WI38 (cell line): ENCODE measurements around the gene RNASE11.

Source experiments
- H3K4me3 ChIP-seq: 2 replicates; pipeline ENCODE4 v1.5.1; 2011; ENCODE audit warnings: low read depth, mild to moderate bottlenecking, control low read depth, low read length
- TF ChIP-seq, protein P1 (sequence below): IDR thresholded peaks from 2 replicates; pipeline ENCODE4 v1.5.1; 2012; ENCODE audit warnings: low read depth, mild to moderate bottlenecking, control low read depth, low read length

The RNASE11 gene

DNA sequence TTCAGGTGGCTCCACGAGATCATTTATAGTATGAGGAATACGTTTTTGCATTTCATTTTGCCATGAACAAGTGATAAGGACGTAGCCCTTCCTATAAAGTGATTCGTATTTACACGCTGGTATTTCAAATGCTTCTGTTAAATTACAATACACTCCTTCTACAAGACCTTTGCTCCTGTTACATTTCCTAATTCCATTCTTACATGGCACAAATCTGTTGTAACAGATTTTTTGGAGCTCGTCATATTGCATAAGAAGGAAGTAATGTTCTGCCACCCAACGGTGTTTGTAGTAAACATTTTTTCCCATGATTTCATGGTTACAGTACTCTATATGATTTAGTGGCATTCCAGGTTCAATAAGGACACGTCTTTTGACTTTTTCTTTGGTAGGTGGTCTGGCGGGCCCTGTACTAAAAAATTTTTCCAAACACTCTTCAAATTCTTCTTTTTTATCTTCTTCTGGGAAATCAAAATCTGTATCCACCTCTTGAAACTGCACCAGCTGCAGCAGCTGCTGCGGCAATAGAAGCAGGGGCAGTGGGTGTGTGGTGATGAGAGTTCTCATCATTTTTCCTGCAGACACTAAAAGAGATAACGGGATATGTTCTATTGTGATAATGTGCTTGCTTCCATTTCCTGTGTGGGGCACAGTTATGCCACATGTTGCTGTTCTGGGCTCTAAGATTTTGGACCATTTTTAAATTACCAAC, 31.1 kb downstream of the RNASE11 start:
- TF ChIP-seq, protein P1, sequence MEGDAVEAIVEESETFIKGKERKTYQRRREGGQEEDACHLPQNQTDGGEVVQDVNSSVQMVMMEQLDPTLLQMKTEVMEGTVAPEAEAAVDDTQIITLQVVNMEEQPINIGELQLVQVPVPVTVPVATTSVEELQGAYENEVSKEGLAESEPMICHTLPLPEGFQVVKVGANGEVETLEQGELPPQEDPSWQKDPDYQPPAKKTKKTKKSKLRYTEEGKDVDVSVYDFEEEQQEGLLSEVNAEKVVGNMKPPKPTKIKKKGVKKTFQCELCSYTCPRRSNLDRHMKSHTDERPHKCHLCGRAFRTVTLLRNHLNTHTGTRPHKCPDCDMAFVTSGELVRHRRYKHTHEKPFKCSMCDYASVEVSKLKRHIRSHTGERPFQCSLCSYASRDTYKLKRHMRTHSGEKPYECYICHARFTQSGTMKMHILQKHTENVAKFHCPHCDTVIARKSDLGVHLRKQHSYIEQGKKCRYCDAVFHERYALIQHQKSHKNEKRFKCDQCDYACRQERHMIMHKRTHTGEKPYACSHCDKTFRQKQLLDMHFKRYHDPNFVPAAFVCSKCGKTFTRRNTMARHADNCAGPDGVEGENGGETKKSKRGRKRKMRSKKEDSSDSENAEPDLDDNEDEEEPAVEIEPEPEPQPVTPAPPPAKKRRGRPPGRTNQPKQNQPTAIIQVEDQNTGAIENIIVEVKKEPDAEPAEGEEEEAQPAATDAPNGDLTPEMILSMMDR: no peak
- no peak overlapping the region for H3K4me3 ChIP-seq

DNA sequence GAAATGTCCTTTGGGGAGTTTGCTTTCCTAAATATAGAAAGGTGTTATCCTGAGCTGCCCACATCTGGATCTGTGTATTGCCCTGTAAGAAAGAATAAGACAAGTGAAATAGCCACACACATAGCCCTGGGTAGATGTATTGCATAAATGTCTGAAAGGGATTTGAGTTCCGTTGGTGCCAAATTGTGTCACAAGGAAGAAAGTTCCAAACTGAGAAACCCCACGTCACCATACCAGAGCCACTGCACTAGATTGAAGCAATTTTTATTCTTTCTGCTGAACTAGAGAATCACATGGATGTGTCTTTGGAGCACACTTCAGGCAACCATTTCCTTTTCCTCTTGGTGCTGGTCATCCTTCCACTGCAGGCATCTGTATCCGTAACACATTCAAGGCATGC, 32.0 kb downstream of the RNASE11 start:
- H3K4me3 ChIP-seq: no peak overlapping the region
- TF ChIP-seq, protein P1: no peak

DNA sequence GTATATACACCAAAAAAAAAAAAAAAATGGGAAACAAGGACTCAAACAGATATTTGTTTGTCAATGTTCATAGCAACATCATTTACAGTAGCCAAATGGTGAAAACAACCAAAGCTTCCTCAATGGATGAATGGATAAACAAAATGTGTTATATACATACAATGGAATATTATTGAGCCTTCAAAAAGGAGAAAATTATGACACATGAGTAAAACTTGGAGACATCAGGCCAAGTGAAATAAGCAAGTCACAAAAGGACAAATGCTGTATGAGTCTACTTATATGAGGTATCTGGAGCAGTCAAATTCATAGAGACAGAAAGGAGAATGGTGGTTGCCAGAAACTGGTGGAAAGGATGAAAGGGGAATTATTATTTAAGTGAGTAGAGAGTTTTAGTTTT, 34.8 kb downstream of the RNASE11 start:
- no peak overlapping the region for H3K4me3 ChIP-seq
- TF ChIP-seq, protein P1: no peak

DNA sequence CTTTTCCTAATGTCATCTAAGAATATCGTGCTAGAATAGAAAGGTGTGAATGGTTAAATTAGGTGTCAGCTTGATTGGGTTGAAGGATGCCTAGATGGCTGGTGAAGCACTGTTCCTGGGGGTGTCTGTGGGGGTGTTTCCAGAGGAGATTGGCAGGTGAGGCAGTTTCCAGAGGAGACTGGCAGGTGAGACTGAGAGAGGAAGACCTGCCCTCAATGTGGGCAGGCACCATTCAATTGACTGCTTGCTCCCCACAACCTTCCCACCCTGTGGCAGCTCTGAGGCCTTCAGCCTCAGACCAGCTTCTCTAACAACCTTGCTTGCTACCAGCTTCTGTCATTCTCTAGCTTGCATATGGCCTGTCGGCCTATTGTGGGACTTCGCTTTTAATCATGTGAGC, 36.2 kb downstream of the RNASE11 start:
- H3K4me3 ChIP-seq: no peak overlapping the region
- TF ChIP-seq, protein P1: no peak

DNA sequence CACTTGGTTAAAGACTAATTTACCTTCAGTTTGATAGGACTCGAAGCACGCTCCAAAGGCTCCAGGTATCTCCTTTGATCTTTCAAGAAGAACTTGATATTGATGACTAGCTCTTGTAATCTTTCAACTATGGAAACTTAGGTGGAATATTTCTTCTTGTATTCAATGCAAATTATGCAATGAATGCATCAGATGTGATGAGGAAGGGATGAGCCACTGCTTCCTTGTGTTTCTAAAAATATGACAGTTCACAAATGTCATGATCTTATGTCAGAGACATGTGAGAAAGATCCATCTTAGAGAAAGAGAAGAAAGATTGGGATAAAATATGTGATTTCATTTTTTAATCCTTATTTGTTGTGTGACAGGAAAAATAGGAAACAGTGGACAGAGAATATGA, 36.9 kb downstream of the RNASE11 start:
- TF ChIP-seq, protein P1: no peak
- H3K4me3 ChIP-seq: no peak overlapping the region

DNA sequence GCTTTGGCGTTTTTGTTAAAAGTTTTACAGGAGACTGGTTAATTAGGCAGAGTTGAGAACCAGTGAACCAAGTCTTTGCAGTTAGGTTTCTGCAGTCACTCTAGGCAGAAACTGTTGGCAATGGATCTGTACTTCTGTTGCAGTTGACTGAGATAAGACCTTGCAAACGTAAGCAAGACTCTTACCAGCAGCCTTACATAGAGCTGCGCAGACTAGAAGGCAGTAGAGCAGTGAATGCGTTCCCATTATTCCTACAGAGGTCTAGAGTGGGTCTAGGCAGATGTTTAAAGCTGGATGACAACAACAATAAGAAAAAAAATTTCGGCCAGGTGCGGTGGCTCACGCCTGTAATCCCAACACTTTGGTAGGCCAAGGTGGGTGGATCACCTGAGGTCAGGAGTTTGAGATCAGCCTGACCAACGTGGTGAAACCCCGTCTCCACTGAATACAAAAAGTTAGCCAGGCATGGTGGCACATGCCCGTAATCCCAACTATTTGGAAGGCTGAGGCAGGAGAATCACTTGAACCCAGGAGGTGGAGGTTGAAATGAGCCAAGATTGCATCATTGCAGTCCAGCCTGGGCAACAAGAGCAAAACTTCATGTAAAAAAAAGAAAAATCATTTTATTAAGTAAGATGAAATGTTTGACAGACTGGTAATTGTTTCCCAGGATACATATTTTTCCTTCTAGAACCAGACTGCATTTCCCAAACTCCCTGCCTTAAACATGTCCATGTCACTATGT, 39.2 kb downstream of the RNASE11 start:
- H3K4me3 ChIP-seq: no peak overlapping the region
- TF ChIP-seq, protein P1: no peak

DNA sequence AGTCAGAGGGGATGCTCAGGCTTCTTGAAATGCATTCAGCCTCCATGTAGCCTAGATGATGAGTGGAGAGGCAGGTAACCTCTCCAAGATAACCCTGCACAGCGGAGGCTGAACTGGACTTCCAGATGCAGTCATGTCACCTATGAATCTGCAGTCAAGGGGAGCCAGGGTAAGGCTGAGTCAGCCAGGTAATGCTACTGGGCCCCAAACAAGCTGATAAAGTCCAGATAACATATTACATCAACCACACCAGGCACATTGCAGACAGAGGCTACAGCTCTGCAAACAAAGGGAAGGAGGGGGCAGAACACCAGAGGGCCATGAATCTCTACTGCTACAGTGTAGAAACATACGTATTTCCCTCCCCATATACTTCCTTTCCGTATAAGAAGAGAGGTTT, 40.9 kb downstream of the RNASE11 start:
- H3K4me3 ChIP-seq: no peak overlapping the region
- TF ChIP-seq, protein P1: no peak
